GM12873 (cell line): Measurements from ENCODE around the gene TCOF1.

Source experiments
- CTCF ChIP-seq: IDR thresholded peaks from 2 replicates; pipeline ENCODE4 v1.5.1; 2012; ENCODE audit warnings: low read depth, mild to moderate bottlenecking, moderate library complexity, low read length, control low read depth; ENCODE audit not compliant: insufficient read depth; ENCODE audit errors: missing control alignments

Gene TCOF1

GRCh38 chr5:150341989-150342388, 15.5 kb upstream of the TCOF1 start:
- no peak for TF ChIP-seq CTCF

- no peak for TF ChIP-seq CTCF
Measured at GRCh38 chr5:150342583-150342982, 14.9 kb upstream of the TCOF1 start.

- TF ChIP-seq CTCF, result no peak
Measured at GRCh38 chr5:150343994-150344631, 13.4 kb upstream of the TCOF1 start.

- TF ChIP-seq CTCF, result no peak
Measured at GRCh38 chr5:150345716-150346115, 11.8 kb upstream of the TCOF1 start.

GRCh38 chr5:150346592-150346991, 10.9 kb upstream of the TCOF1 start:
- no peak for TF ChIP-seq CTCF

GRCh38 chr5:150347003-150347402, 10.5 kb upstream of the TCOF1 start:
- TF ChIP-seq CTCF, result no peak

- TF ChIP-seq CTCF, result no peak
Measured at GRCh38 chr5:150347451-150347850, 10.0 kb upstream of the TCOF1 start.

GRCh38 chr5:150349681-150350275, 7.7 kb upstream of the TCOF1 start:
- TF ChIP-seq CTCF, result no peak
